ENCODE measurements around the gene CPNE2. TPM values are rescaled to one million over a fixed set of nuclear protein-coding genes. Genes with fewer than 3 reads are reported as not detected.
A peak's percentile ranks its signal among the peaks of the same experiment; 100 is the strongest.

Gene CPNE2
- total RNA-seq, 1 donor from 2014 or later, result 33.9 TPM

- Mint-ChIP-seq H3K27me3 (ENCODE audit: unreplicated experiment) (no peaks in the 10 kb centered on the region), H3K4me1 (ENCODE audit: unreplicated experiment) (peaks cover 35% of the 10 kb centered on the region), H3K9me3 (ENCODE audit: unreplicated experiment) (no peaks in the 10 kb centered on the region), H3K27ac (ENCODE audit: unreplicated experiment) (peak overlapping the region; percentile 63), H3K36me3 (ENCODE audit: unreplicated experiment) (peaks cover 4% of the 10 kb centered on the region), H3K4me3 (ENCODE audit: unreplicated experiment) (no peak overlapping the region)
- no peak for TF ChIP-seq CTCF (IDR thresholded peaks at IDR 0.05)
- no peak for DNase-seq (ENCODE audit: extremely low spot score, unreplicated experiment)
Observed at GRCh38 chr16:57178793-57179212, 86.4 kb downstream of the CPNE2 start.

- no peaks in the 10 kb centered on the region for H3K27me3 Mint-ChIP-seq (ENCODE audit: unreplicated experiment)
- no peaks in the 10 kb centered on the region for H3K9me3 Mint-ChIP-seq (ENCODE audit: unreplicated experiment)
- H3K4me1 Mint-ChIP-seq (ENCODE audit: unreplicated experiment), result peaks cover 40% of the 10 kb centered on the region
- TF ChIP-seq CTCF (IDR thresholded peaks at IDR 0.05), result no peak
- H3K4me3 Mint-ChIP-seq (ENCODE audit: unreplicated experiment), result no peak overlapping the region
- peak overlapping the region; percentile 63 for H3K27ac Mint-ChIP-seq (ENCODE audit: unreplicated experiment)
- DNase-seq (ENCODE audit: extremely low spot score, unreplicated experiment), result no peak
- H3K36me3 Mint-ChIP-seq (ENCODE audit: unreplicated experiment), result peaks cover 6% of the 10 kb centered on the region
Observed at GRCh38 chr16:57179215-57179828, 86.9 kb downstream of the CPNE2 start.

- H3K27ac Mint-ChIP-seq (ENCODE audit: unreplicated experiment), result no peak overlapping the region
- no peaks in the 10 kb centered on the region for H3K27me3 Mint-ChIP-seq (ENCODE audit: unreplicated experiment)
- peaks cover 3% of the 10 kb centered on the region for H3K36me3 Mint-ChIP-seq (ENCODE audit: unreplicated experiment)
- H3K4me1 Mint-ChIP-seq (ENCODE audit: unreplicated experiment), result peaks cover 53% of the 10 kb centered on the region
- H3K4me3 Mint-ChIP-seq (ENCODE audit: unreplicated experiment), result peak overlapping the region; percentile 92
- no peaks in the 10 kb centered on the region for H3K9me3 Mint-ChIP-seq (ENCODE audit: unreplicated experiment)
- DNase-seq (ENCODE audit: extremely low spot score, unreplicated experiment), result no peak
- TF ChIP-seq CTCF (IDR thresholded peaks at IDR 0.05), result no peak
Observed at GRCh38 chr16:57184113-57184512, 91.7 kb downstream of the CPNE2 start.

- Mint-ChIP-seq H3K4me3 (ENCODE audit: unreplicated experiment) (peak overlapping the region; percentile 92), H3K9me3 (ENCODE audit: unreplicated experiment) (no peaks in the 10 kb centered on the region), H3K36me3 (ENCODE audit: unreplicated experiment) (peaks cover 3% of the 10 kb centered on the region)
Observed at GRCh38 chr16:57184887-57185445, 92.6 kb downstream of the CPNE2 start.

More at GRCh38 chr16:57184887-57185445, 92.6 kb downstream of the CPNE2 start:
- DNase-seq (ENCODE audit: extremely low spot score, unreplicated experiment), result no peak
- no peak for TF ChIP-seq CTCF (IDR thresholded peaks at IDR 0.05)
- Mint-ChIP-seq H3K27ac (ENCODE audit: unreplicated experiment) (peak overlapping the region; percentile 95), H3K4me1 (ENCODE audit: unreplicated experiment) (peaks cover 50% of the 10 kb centered on the region), H3K27me3 (ENCODE audit: unreplicated experiment) (no peaks in the 10 kb centered on the region)
